NCI-H526 (cell line): ENCODE results near the gene SECTM1.
"Not testable (repeated sequence)": the region's sequence is repeated elsewhere in the genome, so short reads cannot be mapped to it uniquely, and the experiment has no call there.

Experiments used
- DNase-seq, 2 experiments: peaks; one replicate each; lab custom pipeline; 2025; lab: John Stamatoyannopoulos, UW

The SECTM1 gene

GRCh38 chr17:82347994-82348393 is 14.4 kb upstream of the SECTM1 start:
- not testable (repeated sequence) for DNase-seq

GRCh38 chr17:82346342-82347300 is 13.1 kb upstream of the SECTM1 start:
- no peak for DNase-seq

GRCh38 chr17:82345151-82345976 is 11.8 kb upstream of the SECTM1 start:
- DNase-seq: no peak

GRCh38 chr17:82344175-82344907 is 10.8 kb upstream of the SECTM1 start:
- no peak for DNase-seq

- DNase-seq: peak in 1 of 2 experiments; percentile 26
These were observed 10.0 kb upstream of the SECTM1 start for GRCh38 chr17:82343560-82343959.

- DNase-seq: no peak
These were observed 9.0 kb upstream of the SECTM1 start for GRCh38 chr17:82342361-82343079.

GRCh38 chr17:82339634-82340580 is 6.3 kb upstream of the SECTM1 start:
- DNase-seq: no peak

- DNase-seq: peak; percentile 18 to 42
These were observed 5.5 kb upstream of the SECTM1 start for GRCh38 chr17:82338858-82339633.

- DNase-seq: no peak
These were observed 1.2 kb upstream of the SECTM1 start for GRCh38 chr17:82334622-82335394.

- no peak for DNase-seq
These were observed 647 bp upstream of the SECTM1 start for GRCh38 chr17:82334204-82334621.

GRCh38 chr17:82332669-82333278 is 792 bp downstream of the SECTM1 start:
- peak in 1 of 2 experiments; percentile 56 for DNase-seq

GRCh38 chr17:82331345-82331939 is 2.1 kb downstream of the SECTM1 start:
- DNase-seq: no peak

GRCh38 chr17:82330322-82331239 is 3.0 kb downstream of the SECTM1 start:
- DNase-seq: peak; percentile 31 to 73

GRCh38 chr17:82329683-82330321 is 3.8 kb downstream of the SECTM1 start:
- no peak for DNase-seq

- DNase-seq: no peak
These were observed 4.5 kb downstream of the SECTM1 start for GRCh38 chr17:82328994-82329507.
